HepG2 (cell line): Measurements from ENCODE around the gene VSTM4. TPM values are rescaled to one million over a fixed set of nuclear protein-coding genes. Genes with fewer than 3 reads are reported as not detected.

ENCODE experiments used
- ATAC-seq: fragments of 200-7000 bp; cut with Tn5 transposase; 3 replicates; pipeline ENCODE4 v1.9.1; 2020; ENCODE audit warnings: mild to moderate bottlenecking, moderate library complexity
- BruUV-seq: library from RNA; stranded (reverse); fragments of 400-500 nt; replicated peaks from 2 replicates; lab custom pipeline; 2021; lab: Mats Ljungman, UMichigan
- CTCF ChIA-PET: fragments of 300-600 bp; formaldehyde crosslinking; extraction: SDS; loops from one replicate; lab custom pipeline; 2021; ENCODE audit warnings: low total read pairs, inconsistent platforms, low intra/inter-chr PET ratio; lab: Yijun Ruan, JAX
- POLR2A ChIA-PET: fragments of 350-600 bp; sonication (Branson Sonifier 250); formaldehyde crosslinking; loops from one replicate; lab custom pipeline; 2020; ENCODE audit warnings: antibody characterized with exemption, inconsistent platforms; lab: Yijun Ruan, JAX
- DNase-seq: peaks from one replicate; pipeline ENCODE4 v3.0.0-alpha.2; 2015; ENCODE audit warnings: low spot score
- FAIRE-seq: peaks from 3 replicates; lab custom pipeline; 2011; peaks lifted over from hg19 to GRCh38; lab: Jason Lieb, UNC
- H2AFZ ChIP-seq: one replicate; pipeline ENCODE4 v1.6.1; 2011; ENCODE audit warnings: low read length, inconsistent platforms
- H3K27ac ChIP-seq: fragments of 300-600 bp; 3 replicates; pipeline ENCODE4 v1.8.0; 2011; ENCODE audit warnings: mixed run types, mild to moderate bottlenecking, mixed read lengths, low read length, inconsistent platforms; ENCODE audit not compliant: insufficient read depth; ENCODE audit errors: extremely low read length
- H3K27me3 ChIP-seq, 2 experiments: fragments of 200-600 bp in 1 of 2; 2 replicates in 1 of 2; 3 replicates in 1 of 2; pipeline versions ENCODE4 v1.6.0 to v1.8.0; 2011; ENCODE audit warnings: low read length in 2 of 2, mild to moderate bottlenecking in 2 of 2, moderate library complexity in 2 of 2, inconsistent platforms in 1 of 2; ENCODE audit not compliant: insufficient read depth in 2 of 2, control insufficient read depth in 1 of 2
- H3K36me3 ChIP-seq, 2 experiments: fragments of 200-600 bp in 1 of 2; replicated peaks in 1 of 2; 2 replicates in 1 of 2; 3 replicates in 1 of 2; pipeline versions ENCODE4 v1.5.1 to v1.8.0; 2011; ENCODE audit warnings: low read length in 2 of 2, inconsistent platforms in 1 of 2; ENCODE audit not compliant: insufficient read depth in 2 of 2, control insufficient read depth in 1 of 2
- H3K4me1 ChIP-seq: 2 replicates; pipeline ENCODE4 v1.5.1; 2012; ENCODE audit warnings: low read length, inconsistent platforms; ENCODE audit not compliant: insufficient read depth
- H3K4me2 ChIP-seq: 2 replicates; pipeline ENCODE4 v1.6.0; 2011; ENCODE audit warnings: low read depth, low read length, inconsistent platforms
- H3K4me3 ChIP-seq, 3 experiments: fragments of 200-600 bp in 1 of 3; sonication (generic), shearing (Covaris generic) in 1 of 3; replicated peaks in 1 of 3; 2 replicates each; pipeline ENCODE4 v1.5.1; 2011 to 2016; ENCODE audit warnings: low read length in 3 of 3, inconsistent platforms in 2 of 3, low read depth in 2 of 3, mild to moderate bottlenecking in 2 of 3, control low read depth in 1 of 3, mixed read lengths in 1 of 3; ENCODE audit not compliant: insufficient read depth in 1 of 3
- H3K79me2 ChIP-seq: one replicate; pipeline ENCODE4 v1.6.1; 2011; ENCODE audit warnings: low read length, inconsistent platforms; ENCODE audit not compliant: insufficient read depth
- H3K9ac ChIP-seq: 2 replicates; pipeline ENCODE4 v1.6.0; 2011; ENCODE audit warnings: mild to moderate bottlenecking, low read depth, low read length, inconsistent platforms; ENCODE audit not compliant: insufficient read depth
- H3K9me3 ChIP-seq: 2 replicates; pipeline ENCODE4 v1.5.1; 2012; ENCODE audit warnings: mild to moderate bottlenecking, low read length
- H4K20me1 ChIP-seq: 2 replicates; pipeline ENCODE4 v1.6.0; 2011; ENCODE audit warnings: inconsistent platforms, mild to moderate bottlenecking, low read length, moderate library complexity; ENCODE audit not compliant: insufficient read depth
- FOSL2 ChIP-seq: sonication (generic); formaldehyde crosslinking; IDR thresholded peaks from 2 replicates; pipeline ENCODE4 v1.4.0; 2020; ENCODE audit warnings: missing genetic modification reagents
- HOXA9 ChIP-seq: sonication (generic); formaldehyde crosslinking; IDR thresholded peaks from 2 replicates; pipeline ENCODE4 v1.8.1; 2022; ENCODE audit warnings: missing genetic modification reagents, mild to moderate bottlenecking, moderate library complexity, borderline replicate concordance
- NFATC3 ChIP-seq: sonication (generic); formaldehyde crosslinking; IDR thresholded peaks from 2 replicates; pipeline ENCODE4 v1.5.1; 2020; ENCODE audit warnings: mild to moderate bottlenecking, missing genetic modification reagents
- NFYB ChIP-seq: sonication (generic); formaldehyde crosslinking; IDR thresholded peaks from 2 replicates; pipeline ENCODE4 v1.4.0; 2020; ENCODE audit warnings: missing genetic modification reagents
- REPIN1 ChIP-seq: sonication (generic); formaldehyde crosslinking; IDR thresholded peaks from 2 replicates; pipeline ENCODE4 v1.8.0; 2022; ENCODE audit warnings: missing genetic modification reagents, low read depth, mild to moderate bottlenecking, borderline replicate concordance
- TGIF2 ChIP-seq: IDR thresholded peaks from 2 replicates; pipeline ENCODE4 v1.6.1; 2016; ENCODE audit warnings: control low read depth, missing compliant biosample characterization
- ZNF234 ChIP-seq: sonication (generic); formaldehyde crosslinking; conservative IDR thresholded peaks from 2 replicates; pipeline ENCODE4 v1.5.1; 2020; ENCODE audit warnings: mild to moderate bottlenecking, missing genetic modification reagents
- ZNF337 ChIP-seq: sonication (generic); formaldehyde crosslinking; IDR thresholded peaks from 2 replicates; pipeline ENCODE4 v1.5.1; 2020; ENCODE audit warnings: missing genetic modification reagents, low read depth, mild to moderate bottlenecking, borderline replicate concordance
- ZNF562 ChIP-seq: sonication (generic); formaldehyde crosslinking; IDR thresholded peaks from 2 replicates; pipeline ENCODE4 v1.8.0; 2022; ENCODE audit warnings: missing genetic modification reagents, borderline replicate concordance
- WGBS: methylation state at CpG from one replicate; pipeline ENCODE4 v1.1.6; 2017; ENCODE audit warnings: low lambda C conversion rate; 5-methylcytosine and 5-hydroxymethylcytosine counted together
- in situ Hi-C: cut with HindIII; loops from 2 replicates; pipeline ENCODE4 v1.10.0; 2017; ENCODE audit warnings: low pct_unique_long_range_greater_than_20kb; ENCODE audit not compliant: extremely low pct_ligation_motif_present
- intact Hi-C: fragments of 100-400 bp; cut with micrococcal nuclease; formaldehyde crosslinking; loops from one replicate; pipeline ENCODE4 v1.10.0; 2022; ENCODE audit not compliant: unreplicated experiment
- polyA plus RNA-seq, 8 experiments: library from polyadenylated mRNA; depleted of rRNA in 3 of 8; stranded (reverse) in 7 of 8; unstranded in 1 of 8; fragments of >200 nt; fragmentation: Illumina TruSeq in 4 of 8; extraction: Trizol in 4 of 8; gene quantifications; 2 replicates each; pipeline versions ENCODE4 v1.2.1 to v1.2.3, GENCODE V29; 2011 to 2016; ENCODE audit warnings: low read depth in 4 of 8, missing spikeins in 1 of 8, mixed read lengths in 1 of 8; ENCODE audit not compliant: insufficient read depth in 1 of 8
- total RNA-seq, 5 experiments: library from RNA; depleted of rRNA; stranded (reverse); fragments of >200 nt; fragmentation: Illumina TruSeq; extraction: Trizol; gene quantifications; 2 replicates each; pipeline ENCODE4 v1.2.3, GENCODE V29; 2016; ENCODE audit warnings: low read depth in 1 of 5
- TF ChIP-seq, protein P1 (sequence below): sonication (generic); formaldehyde crosslinking; IDR thresholded peaks from 2 replicates; pipeline ENCODE4 v1.4.0; 2020; ENCODE audit warnings: missing genetic modification reagents, mild to moderate bottlenecking, borderline replicate concordance

VSTM4 gene
- total and polyA plus RNA-seq, 2 of the 13 experiments (the other 11 are each of a cell fraction or from before 2014, with no cell fraction given), result not detected

DNA sequence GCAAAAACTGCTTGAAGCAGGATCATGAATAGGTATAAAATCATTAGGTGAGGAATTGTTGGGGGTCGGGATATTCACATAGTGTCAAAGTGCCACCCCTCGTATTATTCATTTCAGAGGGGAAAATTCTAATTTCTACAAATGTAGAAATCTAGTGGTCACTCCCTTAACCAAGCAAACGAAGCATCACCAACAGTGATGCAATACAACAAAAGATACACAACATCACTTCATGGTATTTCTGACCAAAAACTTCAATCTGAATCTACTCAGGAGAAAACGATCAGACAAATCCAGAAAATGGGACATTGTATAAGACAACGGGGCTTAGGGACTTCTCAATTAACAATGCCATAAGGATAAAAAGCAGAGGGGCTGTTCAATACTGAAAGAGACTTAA lies 44.8 kb upstream of the VSTM4 start:
- CTCF ChIA-PET, result no interaction called here
- in situ Hi-C loops, result loop anchor here (10.0 kb wide), 2 partner anchors 275 to 505 kb away; no protein-coding TSS in a partner anchor
- whole genome bisulfite sequencing, result 6% methylated on average over 5 of the region's 5 CpGs

DNA sequence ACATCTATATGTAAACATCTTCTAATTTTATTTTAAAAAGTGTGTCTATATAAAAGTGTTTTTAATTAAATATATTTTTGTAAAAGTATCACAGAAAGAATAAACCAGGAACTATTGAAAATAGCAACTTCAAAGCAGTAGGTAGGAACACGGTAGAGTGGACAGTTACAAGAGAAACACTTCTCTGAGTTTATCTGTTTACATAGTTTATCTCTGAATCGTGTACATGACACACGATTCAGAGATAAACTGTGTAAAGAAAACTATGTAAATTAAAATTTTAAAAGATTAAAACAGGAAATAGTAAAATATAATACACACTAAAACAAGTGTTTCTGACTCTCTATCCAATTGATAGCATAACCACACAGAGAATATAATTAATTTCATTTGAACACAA lies 43.6 kb upstream of the VSTM4 start:
- no peaks in the 10 kb centered on the region for H4K20me1 ChIP-seq
- H3K27me3 ChIP-seq, result no peaks in the 10 kb centered on the region; a peak in 1 of 5 replicates
- no peak overlapping the region for H3K4me2 ChIP-seq
- in situ Hi-C loops, result no loop called here
- no peaks in the 10 kb centered on the region for H3K9me3 ChIP-seq
- H2AFZ ChIP-seq, result no peak overlapping the region
- ChIA-PET POLR2A (no interaction called here), CTCF (no interaction called here)
- no peak for FAIRE-seq
- intact Hi-C loops, result no loop called here
- H3K9ac ChIP-seq, result no peak overlapping the region
- no peak for ATAC-seq
- no peaks in the 10 kb centered on the region for H3K79me2 ChIP-seq
- TF ChIP-seq NFATC3, result no peak
- TF ChIP-seq FOSL2 (CRISPR knock-in tag), result no peak
- no peak for TF ChIP-seq REPIN1 (CRISPR knock-in tag)
- TF ChIP-seq ZNF562 (CRISPR knock-in tag), result no peak
- no peak for TF ChIP-seq TGIF2 (CRISPR knock-in tag)
- no peak overlapping the region for H3K27ac ChIP-seq
- DNase-seq, result no peak
- no peak overlapping the region for H3K4me3 ChIP-seq
- no peaks in the 10 kb centered on the region for H3K4me1 ChIP-seq
- WGBS, result 2% methylated on average over 3 of the region's 3 CpGs
- BruUV-seq, result no TSS peak
- no peaks in the 10 kb centered on the region for H3K36me3 ChIP-seq

More for the DNA sequence above, 44.8 kb upstream of the VSTM4 start:
- no peak for TF ChIP-seq NFYB (CRISPR knock-in tag)
- no peak for TF ChIP-seq ZNF234 (CRISPR knock-in tag)
- no peak for TF ChIP-seq HOXA9
- TF ChIP-seq, protein P1, sequence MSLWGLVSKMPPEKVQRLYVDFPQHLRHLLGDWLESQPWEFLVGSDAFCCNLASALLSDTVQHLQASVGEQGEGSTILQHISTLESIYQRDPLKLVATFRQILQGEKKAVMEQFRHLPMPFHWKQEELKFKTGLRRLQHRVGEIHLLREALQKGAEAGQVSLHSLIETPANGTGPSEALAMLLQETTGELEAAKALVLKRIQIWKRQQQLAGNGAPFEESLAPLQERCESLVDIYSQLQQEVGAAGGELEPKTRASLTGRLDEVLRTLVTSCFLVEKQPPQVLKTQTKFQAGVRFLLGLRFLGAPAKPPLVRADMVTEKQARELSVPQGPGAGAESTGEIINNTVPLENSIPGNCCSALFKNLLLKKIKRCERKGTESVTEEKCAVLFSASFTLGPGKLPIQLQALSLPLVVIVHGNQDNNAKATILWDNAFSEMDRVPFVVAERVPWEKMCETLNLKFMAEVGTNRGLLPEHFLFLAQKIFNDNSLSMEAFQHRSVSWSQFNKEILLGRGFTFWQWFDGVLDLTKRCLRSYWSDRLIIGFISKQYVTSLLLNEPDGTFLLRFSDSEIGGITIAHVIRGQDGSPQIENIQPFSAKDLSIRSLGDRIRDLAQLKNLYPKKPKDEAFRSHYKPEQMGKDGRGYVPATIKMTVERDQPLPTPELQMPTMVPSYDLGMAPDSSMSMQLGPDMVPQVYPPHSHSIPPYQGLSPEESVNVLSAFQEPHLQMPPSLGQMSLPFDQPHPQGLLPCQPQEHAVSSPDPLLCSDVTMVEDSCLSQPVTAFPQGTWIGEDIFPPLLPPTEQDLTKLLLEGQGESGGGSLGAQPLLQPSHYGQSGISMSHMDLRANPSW (CRISPR knock-in tag), result no peak
- no peak for TF ChIP-seq ZNF337 (CRISPR knock-in tag)
- TF ChIP-seq, all 625 proteins: peak for 0
- H3K4me2 ChIP-seq, result no peak overlapping the region
- no peak for FAIRE-seq
- H3K4me1 ChIP-seq, result no peaks in the 10 kb centered on the region
- BruUV-seq, result no TSS peak
- no peaks in the 10 kb centered on the region for H4K20me1 ChIP-seq
- no peaks in the 10 kb centered on the region for H3K79me2 ChIP-seq
- intact Hi-C loops, result no loop called here
- H3K4me3 ChIP-seq, result no peak overlapping the region
- no peaks in the 10 kb centered on the region for H3K36me3 ChIP-seq
- POLR2A ChIA-PET, result no interaction called here
- no peak overlapping the region for H3K9ac ChIP-seq
- DNase-seq, result no peak
- H3K27me3 ChIP-seq, result no peaks in the 10 kb centered on the region; a peak in 1 of 5 replicates
- no peaks in the 10 kb centered on the region for H3K9me3 ChIP-seq
- ATAC-seq, result no peak
- no peak overlapping the region for H3K27ac ChIP-seq
- H2AFZ ChIP-seq, result no peak overlapping the region
